Suprapubic skin (tissue), 4 donors: ENCODE data around the gene ICAM5. TPM values are rescaled to one million over a fixed set of nuclear protein-coding genes. Genes with fewer than 3 reads are reported as not detected.

ENCODE experiments used
- DNase-seq, 2 donors: peaks; one replicate each; pipeline ENCODE4 v3.0.0-alpha.2; 2019; ENCODE audit warnings: low spot score in 2 of 2
- H3K27ac ChIP-seq: fragments of 200-600 bp; sonication (generic); one replicate; pipeline ENCODE4 v1.5.1; 2019
- H3K27me3 ChIP-seq: fragments of 200-600 bp; sonication (generic); one replicate; pipeline ENCODE4 v1.5.1; 2019
- H3K36me3 ChIP-seq: fragments of 200-600 bp; sonication (generic); one replicate; pipeline ENCODE4 v1.5.1; 2019
- H3K4me1 ChIP-seq: fragments of 200-600 bp; sonication (generic); one replicate; pipeline ENCODE4 v1.5.1; 2019
- H3K4me3 ChIP-seq: fragments of 200-600 bp; sonication (generic); one replicate; pipeline ENCODE4 v1.5.1; 2019; ENCODE audit warnings: mild to moderate bottlenecking
- H3K9me3 ChIP-seq: fragments of 200-600 bp; sonication (generic); one replicate; pipeline ENCODE4 v1.5.1; 2019
- EP300 ChIP-seq: sonication (generic); formaldehyde crosslinking; IDR thresholded peaks from one replicate; pipeline ENCODE4 v1.6.1; 2017; ENCODE audit warnings: antibody characterized with exemption
- POLR2A ChIP-seq, 2 donors: fragments of 450-650 bp; IDR thresholded peaks; one replicate each; pipeline ENCODE4 v1.6.1; 2017; ENCODE audit warnings: antibody characterized with exemption in 2 of 2, mild to moderate bottlenecking in 2 of 2, moderate library complexity in 2 of 2
- POLR2AphosphoS5 ChIP-seq, 3 donors: sonication (generic); formaldehyde crosslinking; IDR thresholded peaks; one replicate each; pipeline ENCODE4 v1.6.1; 2017; ENCODE audit warnings: antibody characterized with exemption in 3 of 3
- WGBS: methylation state at CpG from one replicate; pipeline ENCODE4 v1.1.5; 2018; 5-methylcytosine and 5-hydroxymethylcytosine counted together
- total RNA-seq, 4 donors: library from RNA; depleted of rRNA; stranded (reverse); fragments of >200 nt; gene quantifications; one replicate each; pipeline ENCODE4 v1.1.0, GENCODE V29; 2016
- TF ChIP-seq, protein P1 (sequence below), 2 donors: fragments of 200-600 bp in 1 of 2; fragments of 450-650 bp in 1 of 2; sonication (generic) in 1 of 2; IDR thresholded peaks; one replicate each; pipeline ENCODE4 v1.5.1; 2016 to 2019; ENCODE audit warnings: antibody characterized with exemption in 2 of 2, mild to moderate bottlenecking in 1 of 2, moderate library complexity in 1 of 2

Gene ICAM5
- total RNA-seq, 4 donors from 2014 or later: 0.21 to 0.97 (median 0.62) TPM; not detected in 1

DNA sequence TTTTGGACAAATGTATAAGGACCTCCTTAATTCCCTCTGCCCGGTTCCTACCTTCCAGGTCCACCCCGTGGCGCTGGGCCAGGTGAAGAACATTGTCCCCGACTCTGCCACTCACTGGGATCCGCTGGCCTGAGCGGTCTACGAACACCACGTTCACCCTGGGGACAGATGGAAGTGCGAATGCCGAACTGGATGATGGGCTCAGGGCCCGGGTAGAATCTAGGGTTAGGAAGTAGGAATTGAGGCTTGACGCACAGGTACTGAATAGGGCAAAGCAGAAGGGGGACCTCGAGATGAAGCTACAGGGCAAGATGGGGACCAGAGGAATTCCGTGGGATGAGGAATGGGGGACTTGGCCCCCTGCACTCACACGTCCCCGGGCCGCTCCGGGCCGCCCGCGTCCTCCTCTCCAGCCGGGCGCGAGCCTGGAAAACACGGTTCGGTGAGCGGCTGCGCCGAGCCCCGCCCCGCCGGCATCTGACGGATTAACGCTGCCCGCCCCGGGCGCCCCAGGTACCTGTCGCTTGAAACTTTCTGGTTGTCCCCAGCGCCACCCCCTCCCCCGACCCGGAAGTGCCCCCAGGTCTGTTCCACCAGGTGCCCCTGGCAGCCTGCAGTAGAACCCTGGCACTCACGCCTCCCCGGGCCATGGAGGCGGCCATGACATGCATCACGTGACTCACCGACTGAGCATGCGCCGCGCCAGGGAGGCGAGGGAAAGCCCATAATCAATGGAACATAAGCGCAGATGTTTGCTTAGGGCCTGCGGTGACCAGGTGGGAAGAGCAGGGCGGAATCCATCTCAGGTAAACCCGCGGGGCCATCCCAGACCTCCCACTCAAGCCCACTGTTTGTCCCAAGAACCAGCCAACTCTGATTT is 25.8 kb downstream of the ICAM5 start, which contains the start of gene FDX2:
Gene FDX2, minus strand, starts transcription at position 681 of the 880 bp plus-strand sequence. Its CDS starts 19 bp downstream, at position 662.
- H3K27ac ChIP-seq: no peak within 1 kb of the TSS
- peak; percentile 92 to 94 for DNase-seq
- WGBS: 1% methylated on average over 24 of the region's 55 CpGs

DNA sequence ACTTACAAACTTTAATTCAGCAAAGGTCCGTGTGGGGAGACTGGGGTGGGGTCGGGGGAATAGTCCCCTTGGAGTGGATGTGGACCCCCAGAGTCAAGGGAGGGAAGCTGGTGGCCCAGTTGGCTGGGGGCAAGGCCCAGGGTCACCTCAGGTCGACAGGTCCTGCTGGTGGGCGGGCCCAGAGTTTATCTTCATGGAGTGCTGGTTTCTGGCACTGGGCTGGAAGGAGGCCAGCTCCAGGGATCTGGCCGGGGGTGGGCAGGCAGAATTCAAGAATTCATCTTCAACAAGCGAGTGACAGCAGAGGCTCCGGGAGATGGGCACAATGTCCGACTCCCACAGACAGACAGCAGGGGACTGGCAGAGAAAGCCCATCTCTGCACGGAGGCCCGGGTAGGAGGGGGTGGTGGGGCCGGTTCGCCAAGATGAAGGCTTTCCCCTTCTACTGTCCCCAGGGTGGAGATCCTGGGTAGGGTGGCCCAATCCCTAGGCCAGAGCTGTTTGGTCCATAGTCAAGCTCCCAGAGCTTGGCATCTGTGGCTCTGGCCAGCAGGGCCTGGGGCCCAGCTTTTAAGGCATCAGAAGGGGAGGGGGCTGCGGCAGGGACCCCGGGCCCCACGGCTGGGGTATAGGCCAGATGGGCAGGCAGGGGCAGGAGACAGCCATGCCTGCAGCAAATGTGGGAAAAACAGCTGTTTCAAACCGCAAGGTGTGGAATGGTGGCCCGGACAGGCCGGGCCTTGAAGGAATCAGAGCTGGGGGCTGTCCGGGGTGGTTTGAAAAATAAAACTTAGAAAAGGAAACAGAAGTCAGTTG is 26.7 kb downstream of the ICAM5 start:
- Histone ChIP-seq H3K27me3 (no peaks in the 10 kb centered on the region), H3K36me3 (peaks cover 49% of the 10 kb centered on the region), H3K4me3 (peak overlapping the region; percentile 85), H3K27ac (no peak overlapping the region), H3K4me1 (peaks cover 15% of the 10 kb centered on the region), H3K9me3 (no peaks in the 10 kb centered on the region)
- 66% methylated on average over 10 of the region's 19 CpGs for WGBS
- no peak for TF ChIP-seq EP300
- TF ChIP-seq, protein P1, sequence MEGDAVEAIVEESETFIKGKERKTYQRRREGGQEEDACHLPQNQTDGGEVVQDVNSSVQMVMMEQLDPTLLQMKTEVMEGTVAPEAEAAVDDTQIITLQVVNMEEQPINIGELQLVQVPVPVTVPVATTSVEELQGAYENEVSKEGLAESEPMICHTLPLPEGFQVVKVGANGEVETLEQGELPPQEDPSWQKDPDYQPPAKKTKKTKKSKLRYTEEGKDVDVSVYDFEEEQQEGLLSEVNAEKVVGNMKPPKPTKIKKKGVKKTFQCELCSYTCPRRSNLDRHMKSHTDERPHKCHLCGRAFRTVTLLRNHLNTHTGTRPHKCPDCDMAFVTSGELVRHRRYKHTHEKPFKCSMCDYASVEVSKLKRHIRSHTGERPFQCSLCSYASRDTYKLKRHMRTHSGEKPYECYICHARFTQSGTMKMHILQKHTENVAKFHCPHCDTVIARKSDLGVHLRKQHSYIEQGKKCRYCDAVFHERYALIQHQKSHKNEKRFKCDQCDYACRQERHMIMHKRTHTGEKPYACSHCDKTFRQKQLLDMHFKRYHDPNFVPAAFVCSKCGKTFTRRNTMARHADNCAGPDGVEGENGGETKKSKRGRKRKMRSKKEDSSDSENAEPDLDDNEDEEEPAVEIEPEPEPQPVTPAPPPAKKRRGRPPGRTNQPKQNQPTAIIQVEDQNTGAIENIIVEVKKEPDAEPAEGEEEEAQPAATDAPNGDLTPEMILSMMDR (IDR thresholded peaks at IDR 0.05): no peak
- no peak for TF ChIP-seq POLR2A (IDR thresholded peaks at IDR 0.05)
- TF ChIP-seq POLR2AphosphoS5 (IDR thresholded peaks at IDR 0.05): no peak
- DNase-seq: no peak

More for the DNA sequence above, 25.8 kb downstream of the ICAM5 start, which contains the start of gene FDX2:
- Histone ChIP-seq H3K4me3 (peak within 1 kb of the TSS; percentile 85), H3K36me3 (peaks cover 42% of the 10 kb centered on the region), H3K9me3 (no peaks in the 10 kb centered on the region), H3K27me3 (no peaks in the 10 kb centered on the region), H3K4me1 (peaks cover 15% of the 10 kb centered on the region)
- TF ChIP-seq POLR2A (IDR thresholded peaks at IDR 0.05): no peak
- TF ChIP-seq, protein P1 (IDR thresholded peaks at IDR 0.05): no peak
- no peak for TF ChIP-seq POLR2AphosphoS5 (IDR thresholded peaks at IDR 0.05)
- TF ChIP-seq EP300: no peak

DNA sequence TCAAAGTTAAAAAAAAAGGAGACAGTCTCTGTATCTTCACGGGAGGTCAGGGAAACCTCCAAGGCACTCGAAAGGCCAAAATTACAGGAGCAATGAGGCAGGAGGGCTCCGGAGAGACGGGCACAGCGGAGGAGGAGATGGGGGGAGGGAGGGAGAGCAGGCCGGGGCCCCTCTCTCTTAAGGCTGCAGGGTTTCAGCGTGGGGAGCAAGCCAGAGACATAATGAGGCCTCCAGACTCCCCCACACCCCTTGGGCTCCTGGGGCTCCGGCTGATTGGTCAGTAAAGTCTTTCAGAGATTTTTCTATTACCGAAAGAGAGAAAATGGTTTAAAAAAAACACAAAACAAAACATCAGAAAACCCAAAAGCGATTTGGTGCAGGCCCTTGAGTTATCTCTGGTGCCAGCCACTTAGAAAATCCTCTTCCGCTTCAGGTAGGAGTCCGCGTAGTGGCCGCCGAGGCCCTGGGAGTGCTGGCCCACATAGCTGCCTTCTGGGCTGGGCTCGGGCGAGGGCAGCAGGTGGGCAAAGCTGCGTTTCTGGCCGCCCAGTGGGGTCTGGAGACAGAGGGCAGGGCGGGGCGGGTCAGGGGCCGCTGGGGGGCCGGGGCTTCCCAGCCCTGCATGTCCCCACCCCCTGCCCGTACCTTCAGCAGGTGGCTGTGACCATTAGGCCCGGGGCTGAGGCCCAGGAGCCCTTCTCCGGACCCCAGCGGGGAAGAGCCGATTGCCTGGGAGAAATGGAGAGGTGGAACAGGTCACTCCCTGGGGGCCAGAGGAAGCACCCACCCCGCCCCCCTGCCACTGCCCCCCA is 27.5 kb downstream of the ICAM5 start:
- Histone ChIP-seq H3K4me1 (peaks cover 15% of the 10 kb centered on the region), H3K4me3 (no peak overlapping the region), H3K9me3 (no peaks in the 10 kb centered on the region), H3K27ac (no peak overlapping the region), H3K36me3 (peaks cover 57% of the 10 kb centered on the region), H3K27me3 (no peaks in the 10 kb centered on the region)
- 81% methylated on average over 20 of the region's 29 CpGs for WGBS
- TF ChIP-seq EP300: no peak
- TF ChIP-seq, protein P1 (IDR thresholded peaks at IDR 0.05): no peak
- TF ChIP-seq POLR2AphosphoS5 (IDR thresholded peaks at IDR 0.05): no peak
- no peak for TF ChIP-seq POLR2A (IDR thresholded peaks at IDR 0.05)
- DNase-seq: no peak

DNA sequence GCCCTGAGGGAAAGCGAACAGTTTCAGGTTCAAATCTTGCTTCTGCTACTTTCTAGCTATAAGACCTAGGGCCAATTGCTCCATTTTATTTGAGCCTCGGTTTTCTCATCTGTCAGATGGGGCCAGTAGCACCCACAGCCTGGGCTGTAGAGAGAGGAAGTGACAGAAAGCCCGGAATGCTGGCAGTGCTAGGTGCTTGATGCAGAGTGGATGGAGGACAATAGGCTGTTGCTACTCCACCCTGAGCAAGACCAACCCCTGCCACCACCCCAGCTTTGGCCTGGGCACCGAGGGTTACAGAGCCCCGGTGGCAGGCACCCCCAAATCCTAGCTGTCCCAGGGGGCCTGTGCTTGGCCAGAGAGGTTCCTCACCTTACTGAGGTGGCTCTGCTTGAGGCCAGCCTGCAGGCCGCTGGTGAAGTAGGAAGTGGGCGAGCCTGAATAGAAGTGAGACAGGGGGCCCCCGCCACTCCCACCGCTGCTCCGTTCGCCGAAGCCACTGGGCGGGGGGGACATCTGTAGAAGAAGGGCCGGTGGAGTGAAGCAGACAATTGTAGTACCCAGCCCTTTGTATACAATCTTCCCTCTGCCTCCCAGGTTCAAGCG is 28.2 kb downstream of the ICAM5 start:
- WGBS: 89% methylated on average over 6 of the region's 15 CpGs
- Histone ChIP-seq H3K27me3 (no peaks in the 10 kb centered on the region), H3K36me3 (peaks cover 61% of the 10 kb centered on the region), H3K4me3 (no peak overlapping the region), H3K9me3 (no peaks in the 10 kb centered on the region), H3K27ac (no peak overlapping the region), H3K4me1 (peaks cover 15% of the 10 kb centered on the region)
- TF ChIP-seq, protein P1 (IDR thresholded peaks at IDR 0.05): no peak
- TF ChIP-seq EP300: no peak
- no peak for TF ChIP-seq POLR2AphosphoS5 (IDR thresholded peaks at IDR 0.05)
- DNase-seq: no peak
